Diencephalon (tissue), 1 donor: ENCODE data around the gene TMEM91. TPM values are rescaled to one million over a fixed set of nuclear protein-coding genes. Genes with fewer than 3 reads are reported as not detected.

ENCODE experiments used
- total RNA-seq: library from RNA; depleted of rRNA; stranded (reverse); fragments of >200 nt; gene quantifications from one replicate; pipeline ENCODE4 v1.2.3, GENCODE V29; 2014

TMEM91 gene
- total RNA-seq: 17.3 TPM

GRCh38 chr19:41376241-41376997 is at the start of gene TMEM91:
TSS of gene TMEM91 (plus strand) at chr19:41376533. CDS start at chr19:41378310, 1,777 bp downstream.

GRCh38 chr19:41353466-41354342 is 22.6 kb upstream of the TMEM91 start, which contains the start of gene TGFB1:
TSS of gene TGFB1 (minus strand) at chr19:41353922. CDS start at chr19:41353044, 878 bp downstream.

GRCh38 chr19:41363753-41364523 is 12.4 kb upstream of the TMEM91 start, which contains the start of gene B9D2:
TSS of gene B9D2 (minus strand) at chr19:41364149. CDS start at chr19:41363519, 630 bp downstream.

DNA sequence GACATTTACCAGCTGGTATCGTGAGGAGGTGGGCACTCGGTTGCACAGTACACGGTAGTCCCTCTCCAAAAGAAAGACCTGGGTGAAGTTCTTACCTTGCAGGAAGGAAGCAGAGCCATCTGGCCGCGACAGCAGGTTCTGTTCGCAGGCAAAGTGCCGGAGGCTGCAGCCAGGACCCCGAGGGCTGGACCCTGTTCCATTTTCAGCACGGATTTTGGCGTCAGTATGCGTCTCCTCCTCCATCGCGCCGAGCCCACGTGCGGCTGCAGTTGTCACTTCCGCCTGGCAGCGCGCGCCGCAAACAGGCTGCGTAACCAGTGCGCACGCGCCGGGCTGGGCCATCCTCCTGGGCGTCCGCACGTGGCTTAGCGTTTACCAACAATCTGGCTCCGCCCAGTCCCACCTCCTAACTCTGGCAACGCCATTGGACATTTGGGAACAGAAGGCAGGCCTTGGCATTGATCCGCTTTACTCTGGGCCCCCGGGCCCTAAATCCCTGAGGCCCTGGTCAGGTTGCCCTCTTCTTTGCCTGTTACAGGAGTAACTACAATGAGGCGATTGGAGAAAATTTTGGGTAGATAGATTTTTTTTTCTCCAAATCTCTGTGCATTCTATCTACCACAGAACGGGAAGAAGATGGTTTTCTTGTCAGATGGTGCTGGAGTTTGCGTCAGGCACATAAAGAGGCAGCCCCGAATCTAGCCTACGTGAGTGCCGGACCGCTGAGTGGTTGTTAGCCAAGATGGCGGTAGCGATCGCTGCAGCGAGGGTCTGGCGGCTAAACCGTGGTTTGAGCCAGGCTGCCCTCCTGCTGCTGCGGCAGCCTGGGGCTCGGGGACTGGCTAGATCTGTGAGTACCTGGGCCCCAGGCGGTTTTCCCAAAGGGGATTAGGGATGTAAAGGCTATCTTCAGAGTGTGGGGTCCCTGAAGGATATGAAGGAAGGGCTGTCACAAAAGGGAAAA is 21.0 kb downstream of the TMEM91 start, which contains the start of the genes BCKDHA and EXOSC5:
Gene BCKDHA (plus strand): TSS at position 733 of the 964 bp plus-strand sequence. CDS start 10 bp downstream, at position 743.
Gene EXOSC5 (minus strand): TSS at position 274 of the 964 bp plus-strand sequence. CDS start 31 bp downstream, at position 243.

DNA sequence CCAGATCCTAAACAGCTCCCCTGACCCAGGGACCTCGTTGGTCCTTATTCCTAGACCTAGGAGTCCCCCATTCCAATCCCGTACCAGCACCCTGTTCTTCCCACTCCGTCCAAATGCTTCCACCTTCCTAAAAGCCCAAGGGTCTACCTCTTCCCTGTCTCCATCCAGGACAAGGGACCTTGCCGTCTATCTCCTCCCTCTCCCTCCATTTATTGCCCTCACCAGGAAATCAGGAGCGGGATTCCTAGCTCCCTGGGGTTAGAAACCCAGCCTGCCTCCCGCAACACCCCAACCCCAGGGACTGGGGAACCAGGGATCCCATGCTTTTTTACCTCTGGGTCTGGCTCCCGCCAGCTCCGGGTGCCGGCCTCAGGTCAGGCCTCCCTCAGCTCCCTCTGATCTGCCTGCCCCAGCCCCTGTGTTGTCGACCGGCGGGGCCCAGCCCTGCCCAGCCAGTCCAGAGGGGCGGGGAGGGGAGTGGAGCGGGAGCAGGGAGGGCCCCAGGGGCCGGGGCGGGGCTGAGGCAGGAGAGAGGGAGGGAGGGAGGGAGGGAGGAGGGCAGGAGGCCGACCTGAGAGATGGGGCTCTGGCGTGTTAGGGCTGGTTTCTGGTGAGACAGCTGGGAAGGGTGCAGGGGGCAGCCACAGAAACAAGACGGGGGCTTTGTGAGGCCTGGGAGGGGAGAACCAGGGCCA is 50.8 kb downstream of the TMEM91 start, which contains the start of gene B3GNT8:
Gene B3GNT8 (minus strand): TSS at position 423 of the 695 bp plus-strand sequence. CDS start 596 bp downstream, outside the sequence.

Other genes with a start within 250 kb of the TMEM91 start
- 3.2 TPM for gene CYP2S1, start 183.3 kb upstream of the TMEM91 start, total RNA-seq
- gene AXL, start 157.3 kb upstream of the TMEM91 start, total RNA-seq: 10.4 TPM
- 75.9 TPM for gene HNRNPUL1, start 112.2 kb upstream of the TMEM91 start, total RNA-seq
- gene CCDC97, start 66.4 kb upstream of the TMEM91 start, total RNA-seq: 5.8 TPM
- gene TGFB1, start 22.6 kb upstream of the TMEM91 start, total RNA-seq: 3.0 TPM
- 6.0 TPM for gene B9D2, start 12.4 kb upstream of the TMEM91 start, total RNA-seq
- 16.6 TPM for gene EXOSC5, start 20.8 kb downstream of the TMEM91 start, total RNA-seq
- gene BCKDHA, start 21.3 kb downstream of the TMEM91 start, total RNA-seq: 26.3 TPM
- gene B3GNT8, start 50.8 kb downstream of the TMEM91 start, total RNA-seq: not detected
- gene DMAC2, start 63.4 kb downstream of the TMEM91 start, total RNA-seq: 23.3 TPM
- gene ERICH4, start 66.6 kb downstream of the TMEM91 start, total RNA-seq: not detected
- gene CEACAM21, start 199.6 kb downstream of the TMEM91 start, total RNA-seq: 18.0 TPM